Neutrophil (primary cell): Measurements from ENCODE around the gene TLR9.
"Not testable (repeated sequence)": the region's sequence is repeated elsewhere in the genome, so short reads cannot be mapped to it uniquely, and the experiment has no call there.

Experiments
- H3K27ac ChIP-seq: fragments of 200-600 bp; sonication (generic); 2 replicates; pipeline ENCODE4 v1.5.1; 2016; ENCODE audit warnings: mild to moderate bottlenecking, moderate library complexity
- H3K27me3 ChIP-seq: fragments of 200-600 bp; sonication (generic); 2 replicates; pipeline ENCODE4 v1.6.0; 2016; ENCODE audit warnings: mild to moderate bottlenecking
- H3K36me3 ChIP-seq: fragments of 200-600 bp; sonication (generic); 2 replicates; pipeline ENCODE4 v1.5.1; 2017
- H3K4me1 ChIP-seq, 2 experiments: fragments of 200-600 bp in 1 of 2; sonication (generic) in 1 of 2; 1 replicate in 1 of 2; 2 replicates in 1 of 2; pipeline versions ENCODE4 v1.5.1 to v1.6.1; 2013 to 2016; ENCODE audit warnings: low read depth in 1 of 2, low read length in 1 of 2, mild to moderate bottlenecking in 1 of 2, moderate library complexity in 1 of 2; ENCODE audit not compliant: control insufficient read depth in 1 of 2, insufficient read depth in 1 of 2
- H3K4me3 ChIP-seq, 2 experiments: fragments of 200-600 bp in 1 of 2; sonication (generic) in 1 of 2; 1 replicate in 1 of 2; 2 replicates in 1 of 2; pipeline ENCODE4 v1.5.1; 2013 to 2016; ENCODE audit warnings: low read depth in 1 of 2, low read length in 1 of 2, mild to moderate bottlenecking in 1 of 2, moderate library complexity in 1 of 2
- H3K9me3 ChIP-seq: fragments of 200-600 bp; sonication (generic); 2 replicates; pipeline ENCODE4 v1.5.1; 2016
- TF ChIP-seq, protein P1 (sequence below): fragments of 200-600 bp; sonication (generic); IDR thresholded peaks from 2 replicates; pipeline ENCODE4 v1.5.1; 2016; ENCODE audit warnings: antibody characterized with exemption

The TLR9 gene

DNA sequence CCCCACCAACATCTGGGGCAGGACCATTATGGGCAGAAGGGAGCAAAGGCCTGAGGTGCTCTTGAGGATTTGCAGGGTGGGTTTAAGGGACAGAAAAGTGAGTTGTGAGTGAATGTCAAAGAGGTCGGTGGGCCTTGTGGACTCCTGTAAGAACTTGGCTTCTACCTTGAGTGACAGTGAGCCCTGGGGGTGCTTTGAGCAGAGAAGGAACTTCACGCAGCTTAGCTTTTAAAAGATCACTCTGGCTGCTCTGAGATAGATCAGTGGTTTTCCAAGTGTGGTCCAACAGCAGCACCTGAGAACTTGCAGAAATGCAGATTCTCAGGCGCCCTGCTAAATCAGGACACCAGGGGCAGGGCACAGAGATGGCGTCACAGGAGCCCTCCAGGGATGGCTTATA lies 42.8 kb downstream of the TLR9 start:
- Histone ChIP-seq H3K4me1 (peaks cover 27 to 34% of the 10 kb centered on the region in 2 experiments), H3K36me3 (no peaks in the 10 kb centered on the region), H3K9me3 (no peaks in the 10 kb centered on the region), H3K27ac (no peak overlapping the region), H3K4me3 (no peak overlapping the region), H3K27me3 (no peaks in the 10 kb centered on the region)
- TF ChIP-seq, protein P1, sequence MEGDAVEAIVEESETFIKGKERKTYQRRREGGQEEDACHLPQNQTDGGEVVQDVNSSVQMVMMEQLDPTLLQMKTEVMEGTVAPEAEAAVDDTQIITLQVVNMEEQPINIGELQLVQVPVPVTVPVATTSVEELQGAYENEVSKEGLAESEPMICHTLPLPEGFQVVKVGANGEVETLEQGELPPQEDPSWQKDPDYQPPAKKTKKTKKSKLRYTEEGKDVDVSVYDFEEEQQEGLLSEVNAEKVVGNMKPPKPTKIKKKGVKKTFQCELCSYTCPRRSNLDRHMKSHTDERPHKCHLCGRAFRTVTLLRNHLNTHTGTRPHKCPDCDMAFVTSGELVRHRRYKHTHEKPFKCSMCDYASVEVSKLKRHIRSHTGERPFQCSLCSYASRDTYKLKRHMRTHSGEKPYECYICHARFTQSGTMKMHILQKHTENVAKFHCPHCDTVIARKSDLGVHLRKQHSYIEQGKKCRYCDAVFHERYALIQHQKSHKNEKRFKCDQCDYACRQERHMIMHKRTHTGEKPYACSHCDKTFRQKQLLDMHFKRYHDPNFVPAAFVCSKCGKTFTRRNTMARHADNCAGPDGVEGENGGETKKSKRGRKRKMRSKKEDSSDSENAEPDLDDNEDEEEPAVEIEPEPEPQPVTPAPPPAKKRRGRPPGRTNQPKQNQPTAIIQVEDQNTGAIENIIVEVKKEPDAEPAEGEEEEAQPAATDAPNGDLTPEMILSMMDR = no peak

DNA sequence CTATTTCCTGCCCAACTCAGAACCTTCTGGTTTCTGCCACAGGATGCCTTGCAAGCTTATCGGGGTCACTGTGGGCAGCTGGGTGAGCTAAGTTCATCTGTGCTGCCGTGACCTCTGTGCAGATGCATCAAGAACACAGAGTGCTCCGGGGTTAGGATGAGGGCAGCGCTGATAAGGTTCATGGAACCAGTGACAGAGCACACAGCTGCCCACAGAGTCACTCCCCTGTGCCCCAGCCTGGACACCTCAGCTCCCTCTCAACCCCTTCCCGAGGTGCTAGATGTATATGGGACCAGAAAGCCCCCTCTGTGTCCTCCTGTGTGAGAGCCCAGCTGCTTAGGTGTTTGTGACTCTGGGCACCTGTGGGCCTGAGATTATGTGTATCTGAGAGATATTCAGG lies 43.2 kb downstream of the TLR9 start:
- Histone ChIP-seq H3K36me3 (no peaks in the 10 kb centered on the region), H3K9me3 (no peaks in the 10 kb centered on the region), H3K27ac (peak overlapping the region; percentile 5), H3K4me3 (no peak overlapping the region), H3K27me3 (no peaks in the 10 kb centered on the region), H3K4me1 (peaks cover 27 to 34% of the 10 kb centered on the region in 2 experiments)
- TF ChIP-seq, protein P1 = no peak

DNA sequence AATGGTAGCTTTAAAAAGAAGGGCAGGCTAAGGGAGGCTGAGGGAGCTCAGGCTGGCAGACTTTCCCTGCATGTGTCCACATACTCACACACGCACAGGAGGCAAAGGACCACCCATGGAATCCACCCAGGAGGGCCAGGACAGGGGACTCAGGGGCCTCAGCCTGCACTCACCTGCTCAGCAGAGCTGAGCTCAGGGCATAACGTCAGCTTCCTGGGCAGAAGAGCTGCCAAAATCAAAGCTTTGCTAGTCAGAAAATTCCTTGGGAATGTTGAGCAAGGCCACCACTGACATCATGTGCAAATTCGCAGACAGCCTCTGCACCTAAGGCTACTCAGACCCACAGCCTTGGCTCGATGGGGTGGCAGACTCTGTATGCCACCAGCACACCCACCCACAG lies 43.9 kb downstream of the TLR9 start:
- Histone ChIP-seq H3K27ac (peak overlapping the region; percentile 5), H3K36me3 (no peaks in the 10 kb centered on the region), H3K4me1 (peaks cover 21 to 32% of the 10 kb centered on the region in 2 experiments), H3K9me3 (no peaks in the 10 kb centered on the region), H3K27me3 (no peaks in the 10 kb centered on the region), H3K4me3 (no peak overlapping the region)
- TF ChIP-seq, protein P1 = no peak

DNA sequence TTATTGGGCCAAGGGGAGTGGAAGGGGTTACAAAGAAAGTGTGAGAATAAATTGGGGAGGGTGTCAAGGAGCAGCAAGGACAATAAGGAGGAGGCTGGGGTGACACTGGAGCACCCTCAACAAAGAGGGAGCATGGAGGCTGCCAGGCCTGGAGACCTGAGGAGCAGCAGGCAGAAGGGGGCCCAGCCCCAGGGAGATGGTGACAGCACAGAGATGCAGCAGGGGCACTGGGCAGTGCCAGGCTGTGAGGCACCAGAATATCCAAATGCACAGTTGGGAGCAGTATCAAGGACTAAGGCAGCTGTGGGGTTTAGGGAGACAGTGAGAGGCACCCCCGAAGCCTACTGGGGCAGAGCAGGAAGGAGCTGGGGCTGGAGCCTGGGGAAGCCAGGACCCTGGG lies 46.9 kb downstream of the TLR9 start:
- peaks cover 0 to 10% of the 10 kb centered on the region in 2 experiments for H3K4me1 ChIP-seq
- no peak overlapping the region for H3K27ac ChIP-seq
- H3K9me3 ChIP-seq = no peaks in the 10 kb centered on the region
- H3K4me3 ChIP-seq = no peak overlapping the region
- H3K27me3 ChIP-seq = no peaks in the 10 kb centered on the region
- H3K36me3 ChIP-seq = no peaks in the 10 kb centered on the region
- TF ChIP-seq, protein P1 = no peak

DNA sequence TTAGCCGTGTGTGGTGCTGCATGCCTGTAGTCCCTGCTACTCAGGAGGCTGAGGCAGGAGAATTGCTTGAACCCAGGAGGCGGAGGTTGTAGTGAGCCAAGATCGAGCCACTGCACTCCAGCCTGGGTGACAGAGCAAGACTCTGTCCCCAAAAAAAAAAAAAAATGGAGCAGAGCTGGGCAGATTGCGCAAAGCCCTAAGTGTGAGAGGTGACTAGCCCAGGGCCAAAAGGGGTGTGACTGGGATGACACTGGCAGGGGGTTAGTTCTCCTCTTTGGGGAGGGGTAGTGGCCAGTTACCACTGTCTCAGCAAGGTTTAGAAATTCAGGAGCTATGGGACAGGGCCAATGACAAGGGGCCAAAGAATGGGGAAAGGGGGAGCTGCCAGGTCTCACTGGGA lies 47.3 kb downstream of the TLR9 start:
- H3K4me3 ChIP-seq = not testable (repeated sequence)

DNA sequence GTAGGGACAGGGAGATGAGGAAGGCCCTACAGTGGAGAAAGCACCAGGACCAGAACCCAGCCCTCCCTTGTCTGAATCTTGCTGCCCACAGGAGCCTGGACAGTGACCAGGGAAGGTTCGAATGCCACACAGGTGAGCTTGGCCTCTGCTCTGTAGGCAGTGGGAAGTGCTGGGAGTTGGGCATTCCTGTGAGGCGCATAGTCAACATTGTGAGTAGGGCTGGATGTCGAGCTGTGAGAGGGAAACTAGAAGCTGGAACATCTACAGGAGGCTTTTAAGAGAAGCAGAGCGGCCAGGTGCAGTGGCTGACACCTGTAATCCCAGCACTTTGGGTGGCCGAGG lies 47.8 kb downstream of the TLR9 start:
- no peak overlapping the region for H3K27ac ChIP-seq
- H3K36me3 ChIP-seq = no peaks in the 10 kb centered on the region
- H3K4me3 ChIP-seq = no peak overlapping the region

More for the DNA sequence above, 47.3 kb downstream of the TLR9 start:
- H3K27me3 ChIP-seq, H3K9me3 ChIP-seq, H3K27ac ChIP-seq, H3K36me3 ChIP-seq: not testable (repeated sequence)
- H3K4me1 ChIP-seq = peaks cover 0 to 10% of the 10 kb centered on the region in 2 experiments

More for the DNA sequence above, 47.8 kb downstream of the TLR9 start:
- TF ChIP-seq, protein P1 = no peak
- Histone ChIP-seq H3K4me1 (peaks cover 0 to 10% of the 10 kb centered on the region in 2 experiments), H3K9me3 (no peaks in the 10 kb centered on the region), H3K27me3 (no peaks in the 10 kb centered on the region)
